Psoas muscle (tissue), 8 donors: Measurements from ENCODE around the gene UQCRH. TPM values are rescaled to one million over a fixed set of nuclear protein-coding genes. Genes with fewer than 3 reads are reported as not detected.
"Not testable (repeated sequence)": the region's sequence is repeated elsewhere in the genome, so short reads cannot be mapped to it uniquely, and the experiment has no call there.

Experiments used
- ATAC-seq, 4 donors: fragments of 200-7000 bp; cut with Tn5 transposase; one replicate each; pipeline ENCODE4 v1.9.1; 2020; ENCODE audit warnings: moderate library complexity in 3 of 4, mild to moderate bottlenecking in 2 of 4
- DNase-seq, 2 donors: peaks; one replicate each; pipeline ENCODE4 v3.0.0-alpha.2; 2020
- H3K27ac ChIP-seq: fragments of 200-600 bp; one replicate; pipeline ENCODE4 v1.8.0; 2022
- H3K27me3 ChIP-seq, 3 donors: fragments of 200-600 bp in 1 of 3; one replicate each; pipeline versions ENCODE4 v1.6.1 to v1.8.0; 2013 to 2022; ENCODE audit warnings: low read length in 2 of 3, mild to moderate bottlenecking in 2 of 3, moderate library complexity in 1 of 3; ENCODE audit not compliant: insufficient read depth in 3 of 3
- H3K36me3 ChIP-seq, 2 donors: fragments of 200-600 bp in 1 of 2; one replicate each; pipeline versions ENCODE4 v1.6.1 to v1.8.0; 2013 to 2022; ENCODE audit warnings: low read depth in 1 of 2, mild to moderate bottlenecking in 1 of 2, moderate library complexity in 1 of 2; ENCODE audit not compliant: insufficient read depth in 1 of 2
- H3K4me1 ChIP-seq: fragments of 200-600 bp; one replicate; pipeline ENCODE4 v1.8.0; 2022
- H3K4me3 ChIP-seq: fragments of 200-600 bp; one replicate; pipeline ENCODE4 v1.8.0; 2022; ENCODE audit warnings: mild to moderate bottlenecking
- H3K9me3 ChIP-seq: fragments of 200-600 bp; one replicate; pipeline ENCODE4 v1.8.0; 2022
- CTCF ChIP-seq: fragments of 200-600 bp; IDR thresholded peaks from one replicate; pipeline ENCODE4 v1.8.0; 2022; ENCODE audit warnings: antibody characterized with exemption
- WGBS, 3 donors: extraction: QIAGEN DNeasy Blood & Tissue Kit; methylation state at CpG; one replicate each; pipeline versions ENCODE4 v1.1.6 to v1.1.7; 2013; 5-methylcytosine and 5-hydroxymethylcytosine counted together
- intact Hi-C, 2 donors: fragments of 100-400 bp; cut with DNase I; formaldehyde crosslinking; loops; one replicate each; pipeline versions ENCODE4 v1.11.0 to v1.14.2; 2022
- polyA plus RNA-seq, 3 donors: library from polyadenylated mRNA; stranded (reverse); fragments of 200-250 nt; gene quantifications; one replicate each; pipeline ENCODE4 v1.2.3, GENCODE V29; 2013
- total RNA-seq, 4 donors: library from RNA; stranded (reverse); fragmentation: NEBNext Ultra II Directional in 2 of 4; extraction: Animal tissue kit (Norgen Biotek cat#: 25700) in 2 of 4; gene quantifications; one replicate each; pipeline versions ENCODE4 v1.2.1 to v1.2.4, GENCODE V29; 2021 to 2023
- donor health status: healthy with polysubstance abuse.
- donor health status: DM: no; HTN: no; CAD: no; lungs with moderate emphysema.
- donor health status: Bipolar disorder and iron deficiency.
- donor health status: healthy.
- donor health status: DM: yes; HTN: yes; CAD: no.
- donor health status: DM: no; HTN: no; CAD: no.
- donor health status: DM: no; HTN: no; CAD: no.
- donor health status: DM: yes; HTN: yes; CAD: no.

Gene UQCRH
- total and polyA plus RNA-seq, 7 donors = 267 to 1,297 (median 440) TPM

GRCh38 chr1:46309401-46310159, 6.1 kb downstream of the UQCRH start:
- TF ChIP-seq CTCF = no peak
- Histone ChIP-seq H3K27me3 (no peaks in the 10 kb centered on the region), H3K4me3 (no peak overlapping the region), H3K4me1 (peaks cover 33% of the 10 kb centered on the region), H3K9me3 (no peaks in the 10 kb centered on the region), H3K36me3 (peaks cover 16 to 72% of the 10 kb centered on the region in 2 donors), H3K27ac (no peak overlapping the region)
- DNase-seq (no peak), ATAC-seq (no peak)
- intact Hi-C loops = no loop called here
- 85 to 89% (median 86%) methylated on average over 16 of the region's 16 CpGs for WGBS, 3 donors

- TF ChIP-seq CTCF = no peak
- Histone ChIP-seq H3K4me3 (no peak overlapping the region), H3K9me3 (no peaks in the 10 kb centered on the region), H3K27ac (no peak overlapping the region), H3K27me3 (no peaks in the 10 kb centered on the region), H3K36me3 (peaks cover 16 to 80% of the 10 kb centered on the region in 2 donors), H3K4me1 (peaks cover 26% of the 10 kb centered on the region)
- DNase-seq = no peak
- no peak for ATAC-seq
- WGBS, 3 donors = 96 to 99% (median 99%) methylated on average over 4 of the region's 4 CpGs
- intact Hi-C loops = no loop called here
Measured at GRCh38 chr1:46310321-46310720, 6.8 kb downstream of the UQCRH start.

GRCh38 chr1:46315669-46316403, 12.3 kb downstream of the UQCRH start:
- H3K36me3 ChIP-seq = peaks cover 12 to 72% of the 10 kb centered on the region in 2 donors
- intact Hi-C loops = no loop called here
- no peak for TF ChIP-seq CTCF

GRCh38 chr1:46317323-46317722, 13.8 kb downstream of the UQCRH start:
- H3K36me3 ChIP-seq = peaks cover 8 to 57% of the 10 kb centered on the region in 2 donors
- no peaks in the 10 kb centered on the region for H3K4me1 ChIP-seq
- intact Hi-C loops = no loop called here
- TF ChIP-seq CTCF = no peak
- H3K27me3 ChIP-seq = no peaks in the 10 kb centered on the region
- no peak overlapping the region for H3K27ac ChIP-seq
- no peak for ATAC-seq
- 84 to 97% (median 93%) methylated on average over 1 of the region's 1 CpG for WGBS, 3 donors
- DNase-seq = no peak
- no peaks in the 10 kb centered on the region for H3K9me3 ChIP-seq
- no peak overlapping the region for H3K4me3 ChIP-seq

More at GRCh38 chr1:46315669-46316403, 12.3 kb downstream of the UQCRH start:
- ATAC-seq (no peak), DNase-seq (no peak)
- Histone ChIP-seq H3K27ac (no peak overlapping the region), H3K4me3 (no peak overlapping the region), H3K4me1 (no peaks in the 10 kb centered on the region), H3K9me3 (no peaks in the 10 kb centered on the region), H3K27me3 (no peaks in the 10 kb centered on the region)
- WGBS, 3 donors = 76 to 90% (median 86%) methylated on average over 3 of the region's 3 CpGs

- H3K27ac ChIP-seq, H3K9me3 ChIP-seq, DNase-seq, H3K4me1 ChIP-seq, H3K27me3 ChIP-seq, H3K4me3 ChIP-seq, intact Hi-C loops: not testable (repeated sequence)
- WGBS, 3 donors = 83 to 89% (median 85%) methylated on average over 6 of the region's 6 CpGs
- peaks cover 6 to 37% of the 10 kb centered on the region in 2 donors for H3K36me3 ChIP-seq
- peak in 2 of 4 donors; percentile 24 for ATAC-seq
Measured at GRCh38 chr1:46319301-46319700, 15.8 kb downstream of the UQCRH start.

GRCh38 chr1:46319960-46320914, 16.7 kb downstream of the UQCRH start:
- H3K9me3 ChIP-seq, ATAC-seq, H3K4me3 ChIP-seq, H3K27me3 ChIP-seq, intact Hi-C loops, H3K27ac ChIP-seq, DNase-seq, H3K4me1 ChIP-seq: not testable (repeated sequence)
- H3K36me3 ChIP-seq = peaks cover 6 to 28% of the 10 kb centered on the region in 2 donors
- WGBS, 3 donors = 75 to 79% (median 77%) methylated on average over 11 to 12 of the region's 13 CpGs

GRCh38 chr1:46322191-46322590, 18.7 kb downstream of the UQCRH start:
- H3K27ac ChIP-seq, ATAC-seq, DNase-seq: not testable (repeated sequence)

More at GRCh38 chr1:46322191-46322590, 18.7 kb downstream of the UQCRH start:
- intact Hi-C loops, H3K27me3 ChIP-seq, H3K4me3 ChIP-seq, H3K36me3 ChIP-seq, H3K9me3 ChIP-seq, H3K4me1 ChIP-seq: not testable (repeated sequence)
- 89 to 91% (median 91%) methylated on average over 6 of the region's 6 CpGs for WGBS, 3 donors
